SIG-M5 treated with dmso at 0.1 percent for 504 hours (cell line): ENCODE data around the gene PLXDC1.
A peak's percentile ranks its signal among the peaks of the same experiment; 100 is the strongest.

ENCODE experiments used
- DNase-seq: peaks from one replicate; lab custom pipeline; 2025; ENCODE audit not compliant: unreplicated experiment; lab: John Stamatoyannopoulos, UW

Gene PLXDC1

DNA sequence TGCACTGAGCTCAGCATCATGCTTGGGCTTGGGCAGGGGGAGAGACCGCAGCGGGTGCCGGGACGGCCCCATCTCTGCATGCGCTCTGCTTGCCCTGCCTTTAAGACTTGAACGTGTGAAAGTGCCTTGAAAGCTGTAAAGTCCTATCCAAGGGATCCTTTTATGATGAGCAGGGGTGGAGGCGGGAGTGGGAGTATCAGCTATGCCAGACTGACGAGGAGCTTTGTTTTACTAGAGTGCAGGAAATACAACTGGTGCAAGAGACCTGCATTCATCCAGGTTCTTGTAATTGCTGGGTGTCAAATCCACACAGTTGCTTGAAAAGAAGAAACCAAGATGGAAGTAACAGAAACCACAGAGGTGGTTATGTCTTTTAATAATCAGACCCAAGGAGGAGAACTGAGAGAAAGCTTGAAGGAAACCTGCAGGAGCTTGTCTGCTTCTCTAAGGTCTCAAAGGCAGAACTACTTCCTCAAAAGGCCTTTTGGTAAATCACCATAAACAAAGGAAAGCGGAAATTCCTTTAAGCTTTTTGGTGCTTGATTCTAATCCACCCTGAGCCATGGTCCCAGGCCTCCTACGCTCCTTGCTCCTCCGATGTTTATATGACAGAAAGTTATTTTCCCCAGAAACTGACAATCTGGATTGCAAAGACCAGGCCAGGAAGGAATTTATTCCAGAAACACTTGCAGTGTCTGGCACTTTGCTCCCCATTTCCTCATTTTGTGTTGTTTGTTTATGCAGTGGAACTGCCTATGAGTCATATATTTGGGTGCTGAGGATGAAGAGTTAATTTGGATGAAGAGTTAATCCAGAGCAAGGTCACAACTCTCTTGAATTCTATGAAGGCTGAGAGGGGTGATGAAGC is 132.9 kb downstream of the PLXDC1 start:
- peak; percentile 74 for DNase-seq

DNA sequence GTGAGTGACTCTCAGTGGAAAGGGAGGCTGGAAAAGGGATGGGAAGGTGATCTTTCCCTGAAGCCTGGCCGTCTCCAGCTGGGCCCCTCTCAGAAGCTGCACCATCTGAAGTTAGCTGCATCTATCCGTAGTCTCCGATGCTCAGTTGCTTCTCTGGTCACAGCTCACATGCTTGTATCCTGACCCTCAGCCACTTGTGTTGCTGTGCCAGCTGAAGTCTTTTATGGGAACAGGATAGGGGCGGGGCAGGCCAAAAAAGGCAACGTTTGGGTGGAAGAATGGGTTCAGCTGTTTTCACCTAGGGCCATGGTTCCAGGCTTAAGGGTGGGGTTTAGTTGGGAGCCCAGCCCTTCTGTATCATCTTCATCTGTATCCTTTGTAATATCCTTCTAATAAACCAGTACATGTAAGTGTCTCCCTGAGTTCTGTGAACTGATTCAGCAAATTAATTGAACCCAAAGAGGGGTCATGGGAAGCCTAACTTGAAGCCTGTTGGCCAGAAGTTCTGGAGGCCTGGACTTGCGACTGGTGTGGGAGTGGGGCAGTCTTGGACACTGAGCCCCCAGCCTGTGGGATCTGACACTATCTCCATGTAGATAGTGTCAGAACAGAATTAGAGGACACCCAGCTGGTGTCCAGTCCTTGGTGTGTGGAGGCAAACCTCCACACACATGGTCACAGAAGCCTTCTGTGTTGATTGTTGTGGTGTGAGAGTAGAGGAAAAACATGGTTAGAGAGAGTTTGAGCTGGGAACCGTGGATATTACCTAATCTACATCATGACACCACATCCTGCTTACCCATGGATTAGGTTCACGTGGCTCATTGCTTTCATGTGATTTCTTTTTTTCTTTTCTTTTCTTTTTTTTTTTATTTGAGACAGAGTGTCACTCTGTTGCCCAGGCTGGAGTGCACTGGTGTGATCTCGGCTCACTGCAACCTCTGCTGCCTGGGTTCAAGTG is 135.0 kb downstream of the PLXDC1 start:
- DNase-seq = no peak

DNA sequence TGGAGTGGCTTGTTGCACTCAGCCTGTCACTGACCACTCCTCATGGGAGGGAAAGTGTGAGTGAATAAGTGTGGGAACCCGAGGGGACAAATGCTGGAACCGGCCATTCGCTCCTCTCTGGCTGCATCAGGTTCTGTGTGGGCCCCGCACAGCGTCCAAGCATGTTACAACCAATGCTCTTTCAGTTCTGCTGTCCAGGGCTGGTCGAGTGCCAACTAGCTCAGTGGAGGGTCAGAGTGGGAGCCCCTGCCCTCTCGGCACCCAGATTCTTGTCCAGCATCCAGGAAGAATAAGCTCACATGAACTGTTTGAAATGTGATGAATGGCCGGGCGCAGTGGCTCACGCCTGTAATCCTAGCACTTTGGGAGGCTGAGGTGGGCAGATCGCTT is 135.9 kb downstream of the PLXDC1 start:
- DNase-seq = no peak

GRCh38 chr17:39014795-39015545 is 136.5 kb downstream of the PLXDC1 start:
- peak; percentile 48 for DNase-seq

DNA sequence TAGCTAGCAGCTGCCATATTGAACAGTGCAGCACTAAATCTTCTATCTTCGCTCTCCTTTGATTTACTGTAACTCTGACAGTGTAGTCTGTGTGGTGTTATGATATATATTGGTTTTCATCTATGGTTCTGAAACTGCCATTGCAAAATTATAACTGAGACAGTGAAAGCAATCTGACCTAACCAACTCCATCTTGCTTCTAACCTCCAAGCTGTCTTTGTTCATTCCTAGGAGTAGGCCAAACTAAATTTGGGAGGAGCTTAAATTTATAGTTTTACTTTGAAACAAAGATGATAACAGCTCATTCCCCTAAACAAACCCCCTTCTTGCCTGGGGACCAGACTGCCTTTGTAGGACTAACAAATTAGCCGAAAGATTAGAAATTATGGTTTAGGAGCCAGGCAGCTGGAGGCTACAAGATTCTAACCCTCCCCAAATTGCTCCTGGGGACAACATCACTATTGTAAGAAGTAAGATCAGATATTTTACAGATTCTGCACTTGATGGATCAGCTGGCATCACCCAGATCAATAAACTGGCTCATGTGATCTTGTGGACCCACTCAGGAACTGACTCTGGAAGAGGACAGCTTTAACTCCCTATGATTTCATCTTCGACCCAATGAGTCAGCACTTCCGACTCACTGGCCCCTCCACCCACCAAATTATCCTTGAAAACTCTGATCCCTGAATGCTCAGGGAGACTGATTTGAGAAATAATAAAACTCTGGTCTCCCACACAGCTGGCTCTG is 137.2 kb downstream of the PLXDC1 start:
- DNase-seq = no peak
